GDM1 (cell line): Measurements from ENCODE around the gene BMP4.

Experiments
- DNase-seq: peaks from one replicate; lab custom pipeline; 2025; lab: John Stamatoyannopoulos, UW

The BMP4 gene

DNA sequence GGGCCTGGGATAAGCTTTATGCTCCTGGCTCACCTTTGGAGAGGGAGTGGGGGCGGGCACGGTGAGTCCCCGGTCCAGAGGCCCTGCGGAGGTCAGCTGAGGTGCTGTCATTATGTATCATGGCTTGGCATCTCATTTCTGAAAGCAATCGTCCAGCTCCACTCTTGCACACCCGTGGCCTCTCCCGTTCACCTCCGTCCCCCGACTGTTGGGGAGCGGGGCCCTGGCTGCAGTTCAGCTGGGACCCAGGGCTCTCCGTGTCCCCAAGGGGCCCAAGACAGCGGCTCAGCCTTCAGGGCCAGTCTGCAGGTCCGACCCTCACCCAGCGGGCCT is 10.6 kb downstream of the BMP4 start:
- no peak for DNase-seq

DNA sequence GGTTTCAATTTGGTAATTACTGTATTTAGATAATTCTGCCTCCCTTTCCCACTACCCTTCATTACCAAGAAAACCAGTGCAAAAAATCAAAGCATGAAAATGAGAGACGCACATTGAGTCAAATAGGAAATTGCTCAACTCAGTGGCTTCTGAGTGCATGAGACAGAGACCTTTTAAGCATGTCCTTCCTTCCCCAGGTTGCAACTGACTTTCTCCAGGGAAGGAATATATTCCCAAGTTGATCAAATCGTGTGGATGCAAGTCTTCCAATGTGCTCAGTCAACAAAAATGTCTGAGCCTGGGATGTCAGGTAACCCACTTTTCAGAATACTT is 12.9 kb downstream of the BMP4 start:
- DNase-seq: no peak

DNA sequence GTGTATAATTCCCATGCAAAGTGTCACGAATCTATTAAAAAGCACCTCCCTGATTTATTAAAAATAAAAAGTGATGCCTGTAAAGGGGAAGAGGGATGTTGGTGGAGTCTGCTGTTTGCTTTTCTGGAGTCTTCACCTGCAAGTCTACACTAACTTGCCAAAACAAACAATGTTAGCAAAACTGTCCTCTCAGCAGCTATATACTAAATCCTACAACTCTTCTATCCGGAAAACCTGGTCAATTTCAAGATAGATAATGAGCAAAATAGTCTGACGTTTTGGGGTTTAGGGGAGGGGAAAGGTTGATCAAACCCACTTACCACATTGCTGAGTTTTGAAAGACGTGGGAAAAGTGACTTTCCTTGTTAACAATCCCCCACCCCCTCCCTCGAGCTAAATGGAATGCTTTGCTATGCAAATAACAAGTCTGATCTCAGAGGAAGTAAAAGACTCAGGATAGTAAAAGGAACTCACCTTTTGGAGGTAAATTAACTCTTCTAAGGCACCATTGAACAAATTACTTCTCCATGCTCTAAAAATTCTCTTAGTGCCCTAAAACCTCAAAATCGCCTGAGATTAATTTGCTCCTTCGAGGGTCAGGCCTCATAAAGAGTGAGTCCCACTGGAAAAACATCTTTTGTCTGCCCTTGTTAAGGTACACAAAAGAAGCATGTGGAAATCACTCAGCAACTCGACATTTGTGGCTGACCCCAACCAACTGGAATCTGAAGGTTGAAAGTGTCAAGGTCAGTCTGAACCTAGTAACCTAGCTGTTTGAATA is 13.5 kb downstream of the BMP4 start:
- DNase-seq: no peak

- no peak for DNase-seq
Observed at GRCh38 chr14:53938136-53938837, 18.3 kb downstream of the BMP4 start.

- DNase-seq: no peak
Observed at GRCh38 chr14:53934778-53935414, 21.7 kb downstream of the BMP4 start.

GRCh38 chr14:53932966-53933365 is 23.7 kb downstream of the BMP4 start:
- no peak for DNase-seq

DNA sequence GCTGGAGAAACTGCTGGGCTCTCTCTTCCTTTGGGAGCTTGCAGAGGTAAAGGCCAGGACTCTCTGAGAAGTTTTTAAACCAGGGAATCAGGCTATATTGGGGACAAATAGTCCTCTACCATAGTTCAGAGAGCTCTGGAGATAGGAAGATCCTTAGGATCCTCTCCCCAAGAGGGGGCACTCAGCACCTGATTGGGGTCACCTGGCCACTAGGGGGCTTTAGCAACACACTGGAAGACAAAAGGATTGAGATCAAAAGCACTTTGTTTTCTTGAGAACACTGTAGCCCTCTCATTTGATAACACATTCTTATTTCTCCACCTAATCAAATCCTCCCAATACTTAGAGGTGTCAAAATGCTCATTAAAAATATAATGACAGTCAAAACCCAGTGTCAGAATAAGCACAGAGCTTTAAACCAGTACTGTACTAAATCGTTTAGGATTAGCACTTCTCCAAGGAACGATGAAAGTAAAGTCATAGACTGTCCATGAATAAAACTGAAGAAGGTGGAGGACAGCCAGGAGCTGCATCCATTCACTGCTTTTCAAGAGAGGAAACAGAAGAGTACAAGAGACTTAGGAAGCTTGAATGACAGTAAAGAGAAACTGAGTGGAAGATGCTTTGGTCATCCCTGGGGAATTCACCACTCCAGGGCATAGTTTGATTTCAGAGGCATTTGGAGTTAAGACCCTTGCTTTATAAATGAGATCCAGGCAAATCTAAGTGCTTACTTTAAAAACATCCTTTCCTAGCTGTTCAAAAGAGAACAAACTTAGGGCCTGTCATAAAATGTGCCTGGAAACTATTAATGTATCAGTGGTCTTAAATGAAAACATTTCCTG is 26.5 kb downstream of the BMP4 start:
- DNase-seq: no peak

DNA sequence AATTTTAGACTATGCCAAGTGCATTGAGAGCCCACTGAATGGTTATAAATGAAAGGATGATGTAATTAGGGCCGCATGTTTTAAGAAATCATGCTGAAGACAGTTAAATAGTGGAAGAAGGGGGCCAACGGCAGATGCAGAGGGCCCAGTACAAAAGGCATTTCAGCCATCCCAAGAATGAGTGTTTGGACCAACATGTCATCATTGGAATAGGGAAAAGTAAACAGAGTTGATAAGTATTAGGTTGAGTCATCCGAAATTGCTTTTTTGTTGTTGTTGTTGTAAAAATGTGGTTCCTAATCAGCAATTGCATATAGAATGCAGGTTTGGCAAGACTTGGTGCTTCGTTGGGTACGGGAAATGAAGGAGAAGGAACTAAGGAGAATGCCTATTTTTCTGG is 29.5 kb downstream of the BMP4 start:
- no peak for DNase-seq

- no peak for DNase-seq
Observed at GRCh38 chr14:53925201-53925766, 31.3 kb downstream of the BMP4 start.

GRCh38 chr14:53924753-53925152 is 31.9 kb downstream of the BMP4 start:
- DNase-seq: no peak

DNA sequence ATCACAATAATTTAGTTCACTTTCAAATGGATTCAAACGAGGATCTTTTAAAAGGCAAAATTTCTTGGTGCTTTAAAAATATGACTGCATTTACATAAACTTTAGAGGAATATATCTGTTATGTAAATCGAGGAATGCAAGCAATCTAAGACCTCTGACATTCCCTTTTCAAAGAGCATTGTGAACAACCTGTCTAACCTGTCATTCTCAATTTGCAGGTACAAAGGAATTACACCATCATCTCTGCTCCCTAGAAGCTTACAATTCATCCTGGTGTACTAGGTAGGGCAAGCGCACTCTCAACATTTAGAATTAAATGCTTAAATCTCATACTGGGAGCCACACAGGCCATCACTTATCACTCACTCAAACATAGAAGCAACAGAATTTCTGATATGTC is 35.6 kb downstream of the BMP4 start:
- no peak for DNase-seq

- DNase-seq: no peak
Observed at GRCh38 chr14:53916239-53916638, 40.4 kb downstream of the BMP4 start.

DNA sequence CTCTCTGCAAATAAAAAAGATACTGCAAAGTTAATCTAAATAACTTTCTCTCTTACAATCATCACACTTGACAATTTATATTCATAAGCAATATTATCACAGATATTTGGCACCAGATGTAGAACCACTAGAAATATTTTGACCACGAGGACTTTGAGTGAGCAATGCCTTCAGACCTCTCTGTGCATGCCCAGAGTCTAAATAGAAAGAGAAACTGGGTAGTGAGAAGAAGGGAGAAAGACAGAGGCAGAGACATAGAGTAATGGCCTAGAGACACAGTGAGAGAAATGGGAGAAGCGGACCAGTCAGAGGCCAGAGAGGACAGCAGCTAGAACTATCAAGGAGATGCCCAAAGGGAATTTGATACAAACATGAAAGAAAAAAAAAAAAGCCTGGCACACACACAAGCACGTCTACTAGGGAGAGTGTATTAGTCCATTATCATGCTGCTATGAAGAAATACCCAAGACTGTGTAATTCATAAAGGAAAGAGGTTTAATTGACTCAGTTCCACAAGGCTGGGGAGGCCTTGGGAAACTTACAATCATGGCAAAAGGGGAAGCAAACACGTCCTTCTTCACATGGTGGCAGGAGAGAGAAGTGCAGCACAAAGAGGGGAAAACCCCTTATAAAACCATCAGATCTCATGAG is 41.1 kb downstream of the BMP4 start:
- DNase-seq: no peak

DNA sequence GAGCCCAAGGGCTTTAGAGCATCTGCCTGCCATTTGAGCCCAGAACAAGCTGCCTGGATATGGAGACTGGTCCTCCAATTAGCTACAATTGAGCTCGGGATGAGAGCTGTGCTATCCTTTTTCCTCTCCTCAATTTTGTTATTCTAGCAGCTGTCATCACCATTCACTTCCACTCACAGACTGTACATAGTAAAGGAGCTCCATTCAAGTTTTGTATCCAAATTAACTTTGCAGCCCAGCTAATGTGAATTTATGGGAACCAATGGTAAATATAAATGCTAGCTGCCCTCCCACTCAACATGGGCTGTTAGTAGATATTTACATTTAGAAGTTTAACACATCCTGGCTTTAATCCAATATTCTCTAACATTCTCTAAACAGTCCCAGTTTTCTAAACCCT is 44.6 kb downstream of the BMP4 start:
- no peak for DNase-seq

DNA sequence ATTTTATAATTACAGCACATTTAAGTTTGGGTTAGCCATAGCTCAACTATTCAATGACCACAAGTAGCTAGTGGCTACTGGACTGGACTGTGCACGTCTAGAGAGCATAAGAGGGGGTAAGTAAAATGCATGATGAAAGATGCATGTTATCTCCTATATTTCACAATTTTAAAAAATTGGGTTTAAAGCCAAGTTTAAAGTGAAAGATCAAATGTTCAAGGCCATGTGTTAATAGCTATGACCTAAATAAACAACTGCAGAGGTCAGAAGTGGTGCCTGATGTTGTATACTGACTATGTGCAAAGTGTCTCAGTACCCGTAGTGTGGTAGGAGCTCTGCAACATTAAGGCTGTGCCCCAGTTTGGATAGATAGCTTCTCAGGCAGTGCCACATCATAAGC is 48.2 kb downstream of the BMP4 start:
- no peak for DNase-seq

DNA sequence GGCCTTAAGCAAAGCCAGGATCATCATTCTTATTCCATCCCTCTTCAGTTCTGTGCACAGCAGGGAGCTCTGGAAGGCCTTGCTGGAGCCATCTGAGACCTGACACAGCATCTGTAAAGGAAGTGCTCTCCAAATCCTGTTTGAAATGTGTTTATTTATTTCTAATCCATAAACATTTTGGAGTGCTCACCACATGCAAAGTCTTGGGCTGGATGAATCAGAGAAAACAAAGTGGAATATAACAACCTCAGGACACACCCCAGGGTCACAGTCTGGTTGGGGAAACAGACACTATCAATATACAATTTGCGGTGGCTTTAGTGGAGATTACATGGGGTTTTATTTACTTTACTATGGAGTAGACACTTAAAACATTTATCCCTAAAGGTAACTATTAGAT is 54.3 kb downstream of the BMP4 start:
- DNase-seq: no peak

GRCh38 chr14:53900499-53900898 is 56.1 kb downstream of the BMP4 start:
- no peak for DNase-seq
